HG02642 (cell line): Measurements from ENCODE around the gene SYT11.
A peak's percentile ranks its signal among the peaks of the same experiment; 100 is the strongest.

Experiments used
- ATAC-seq: cut with Tn5 transposase; IDR thresholded peaks from one replicate; pipeline ENCODE4 v1.9.1; 2021; ENCODE audit warnings: mild to moderate bottlenecking; ENCODE audit not compliant: unreplicated experiment, poor library complexity

Gene SYT11

DNA sequence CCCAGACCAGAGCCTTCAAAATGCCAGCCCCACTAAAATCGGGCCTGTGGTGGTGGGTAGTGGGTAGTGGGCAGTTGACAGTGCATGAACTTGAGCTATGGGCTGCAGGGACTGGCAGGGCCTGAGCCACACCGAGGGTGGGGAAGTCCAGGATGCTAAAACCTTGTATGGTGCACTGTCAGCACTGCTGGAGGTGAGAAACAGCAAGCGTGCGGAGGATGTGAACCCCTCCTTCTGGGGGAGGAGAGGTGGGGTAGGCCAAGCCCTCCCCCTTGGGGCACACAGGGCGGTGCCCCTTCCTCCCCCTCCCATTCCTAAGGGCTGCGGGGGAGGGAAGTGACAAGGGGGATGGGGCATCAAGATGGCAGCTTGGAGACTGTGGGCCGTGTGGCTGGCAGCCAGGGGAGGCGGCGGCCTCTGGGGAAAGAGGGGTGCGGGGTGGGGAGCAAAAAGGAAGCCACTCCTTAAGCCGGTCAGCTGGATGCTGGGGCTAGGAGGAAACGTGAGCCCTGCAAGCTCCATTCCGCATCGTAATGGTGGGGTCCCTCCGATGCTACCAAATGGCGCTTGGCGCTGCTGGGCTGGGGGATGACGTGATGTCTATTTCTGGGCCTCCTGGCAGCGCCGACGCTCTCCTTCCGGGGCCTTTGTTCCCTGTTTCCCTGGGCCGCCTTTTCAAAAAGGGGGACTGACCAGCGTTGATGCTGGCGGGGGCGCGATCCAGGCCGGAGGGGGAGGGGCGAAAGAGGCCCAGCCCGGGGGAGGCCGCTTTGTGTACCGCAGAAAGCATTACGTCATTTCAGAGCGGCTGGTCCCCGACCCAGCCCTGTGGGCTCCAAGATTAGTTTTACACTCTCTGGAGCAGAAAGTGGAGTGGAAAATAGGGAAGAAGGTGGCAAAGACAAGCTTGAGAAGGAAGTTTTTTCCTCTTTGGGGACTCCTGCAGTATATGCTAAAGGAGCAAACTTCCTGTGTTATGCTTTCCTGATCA lies 809 bp downstream of the SYT11 start:
- ATAC-seq = peak; percentile 18

DNA sequence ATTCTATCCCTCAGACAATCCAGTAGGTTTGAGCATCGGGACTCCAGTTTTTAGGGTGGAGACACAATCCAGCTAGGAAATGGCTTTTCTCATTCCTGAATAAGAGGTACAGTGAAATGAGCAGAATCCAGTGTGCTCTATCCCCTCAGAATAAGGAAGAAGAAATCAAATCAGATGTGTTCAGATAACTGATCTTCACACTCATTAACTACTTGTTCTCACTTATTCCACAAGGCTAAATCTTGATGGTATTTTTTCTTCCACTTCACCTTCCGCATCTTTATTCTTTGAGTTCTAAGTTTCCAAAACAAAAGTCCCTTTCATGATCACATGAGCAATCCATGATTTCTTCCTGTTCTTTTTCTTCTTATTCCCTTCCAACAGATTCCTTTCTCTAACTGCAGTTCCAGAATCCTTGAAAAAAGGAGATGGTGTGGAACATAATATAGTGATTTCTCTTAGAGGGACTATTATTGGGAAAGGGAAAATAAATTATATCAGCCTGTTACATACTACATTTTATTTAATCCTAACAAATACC lies 1.7 kb downstream of the SYT11 start:
- ATAC-seq = no peak

GRCh38 chr1:155861896-155862295 lies 2.5 kb downstream of the SYT11 start:
- ATAC-seq = no peak

DNA sequence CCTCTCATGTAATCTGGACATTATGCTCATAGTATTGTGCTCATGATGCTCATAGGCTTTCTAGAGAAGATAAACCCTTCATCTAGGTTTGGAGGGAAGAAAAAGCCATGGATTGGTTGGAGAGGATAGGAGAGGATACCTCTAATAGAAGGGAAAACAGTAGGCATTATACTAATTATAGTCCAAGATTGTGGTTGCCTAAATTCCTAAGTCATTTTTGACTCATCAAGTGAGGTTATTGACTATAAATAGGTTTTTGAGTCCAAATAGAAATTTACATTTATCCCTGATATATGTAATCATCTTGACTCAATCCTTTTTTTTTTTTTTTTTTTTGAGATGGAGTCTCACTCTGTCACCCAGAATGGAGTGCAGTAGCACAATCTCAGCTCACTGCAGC lies 5.0 kb downstream of the SYT11 start:
- no peak for ATAC-seq

- no peak for ATAC-seq
Measured at GRCh38 chr1:155867766-155868165, 8.4 kb downstream of the SYT11 start.

DNA sequence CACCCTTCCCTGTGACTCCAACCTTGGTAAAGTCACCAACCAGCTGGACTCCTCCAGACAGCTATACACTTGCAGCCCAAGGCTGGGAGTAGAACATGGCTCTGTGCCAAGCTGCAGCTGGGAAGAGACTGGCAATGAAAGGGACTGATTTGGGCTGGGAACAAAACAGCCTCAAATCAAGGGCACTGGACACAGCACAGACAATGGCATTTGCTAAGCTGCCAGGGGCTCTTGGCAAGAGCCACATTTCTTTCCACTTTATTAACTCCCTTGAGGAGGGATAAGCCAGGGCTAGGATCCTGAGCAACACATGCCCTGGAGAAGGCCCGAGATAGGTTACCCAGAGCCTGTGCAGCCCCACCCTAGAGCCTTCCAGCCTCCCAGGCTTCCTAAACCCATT lies 12.0 kb downstream of the SYT11 start:
- ATAC-seq = no peak

- ATAC-seq = no peak
Measured at GRCh38 chr1:155872527-155872926, 13.2 kb downstream of the SYT11 start.

- no peak for ATAC-seq
Measured at GRCh38 chr1:155873860-155874259, 14.5 kb downstream of the SYT11 start.

DNA sequence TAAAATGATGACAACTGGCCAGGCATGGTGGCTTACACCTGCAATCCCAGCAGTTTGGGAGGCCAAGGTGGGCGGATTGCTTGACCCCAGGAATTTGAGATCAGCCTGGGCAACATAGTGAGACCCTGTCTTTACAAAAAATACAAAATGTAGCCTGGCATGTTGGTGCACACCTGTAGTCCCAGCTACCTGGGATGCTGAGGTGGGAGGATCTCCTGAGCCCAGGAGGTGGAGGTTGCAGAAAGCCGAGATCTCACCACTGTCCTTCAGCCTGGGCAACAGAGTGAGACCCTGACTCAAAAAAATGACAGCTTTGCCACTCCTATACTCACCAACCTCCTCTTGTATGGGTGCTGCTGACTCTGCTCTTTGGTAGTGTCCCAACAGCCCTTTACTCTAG lies 18.6 kb downstream of the SYT11 start:
- no peak for ATAC-seq

GRCh38 chr1:155880251-155880650 lies 20.9 kb downstream of the SYT11 start:
- ATAC-seq = no peak

DNA sequence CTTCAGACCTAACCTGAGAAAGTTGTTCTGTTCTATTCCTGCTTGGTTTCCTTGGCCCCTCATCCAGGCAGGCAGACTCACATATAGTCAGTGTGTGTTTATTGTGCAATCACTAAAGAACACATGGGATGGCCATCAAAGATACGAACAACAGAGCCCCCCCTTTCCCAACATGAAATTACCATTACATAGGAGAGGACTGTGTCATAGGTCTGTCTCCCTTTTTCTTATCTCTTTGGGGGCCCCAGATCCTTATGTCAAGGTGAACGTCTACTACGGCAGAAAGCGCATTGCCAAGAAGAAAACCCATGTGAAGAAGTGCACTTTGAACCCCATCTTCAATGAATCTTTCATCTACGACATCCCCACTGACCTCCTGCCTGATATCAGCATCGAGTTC lies 21.6 kb downstream of the SYT11 start:
- no peak for ATAC-seq

DNA sequence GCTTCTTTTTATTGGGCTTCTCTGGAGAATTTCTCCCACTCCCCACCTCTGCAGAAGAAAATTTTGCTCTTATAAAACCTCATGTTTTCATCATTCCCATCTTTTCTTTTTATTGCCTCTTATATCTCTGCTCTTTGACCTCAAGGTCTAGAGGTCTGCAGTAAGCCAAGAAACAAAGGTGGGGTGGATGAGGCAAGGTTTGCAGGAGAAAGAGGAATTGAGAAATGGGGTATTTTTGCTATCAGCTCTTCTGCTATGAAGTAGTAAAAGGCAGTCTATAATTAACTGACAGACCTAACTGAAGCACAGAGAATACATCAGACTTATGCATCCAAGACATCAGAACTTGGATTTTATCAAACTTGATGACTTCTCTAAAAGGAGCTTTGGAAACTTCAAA lies 22.9 kb downstream of the SYT11 start:
- no peak for ATAC-seq

DNA sequence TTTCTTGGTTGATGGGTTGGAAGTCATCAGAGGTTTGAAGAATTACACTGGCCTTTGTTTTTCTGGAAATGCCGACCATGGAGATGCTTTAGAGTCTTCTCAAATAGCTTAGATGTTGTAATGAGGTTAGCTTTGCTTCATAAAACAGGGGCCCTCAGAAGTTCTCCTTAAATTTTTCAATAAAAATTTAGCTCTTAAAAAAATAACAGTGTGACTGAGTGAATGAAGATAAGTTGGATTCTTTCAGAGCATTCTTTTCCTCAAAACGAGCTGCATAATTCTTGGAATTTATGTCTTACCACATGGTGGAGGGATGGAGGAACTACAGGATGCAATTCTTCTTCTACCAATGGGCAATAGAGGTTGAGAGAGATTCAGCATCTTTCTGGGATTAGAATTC lies 23.4 kb downstream of the SYT11 start:
- ATAC-seq = no peak

- no peak for ATAC-seq
Measured at GRCh38 chr1:155884031-155884960, 24.9 kb downstream of the SYT11 start.

DNA sequence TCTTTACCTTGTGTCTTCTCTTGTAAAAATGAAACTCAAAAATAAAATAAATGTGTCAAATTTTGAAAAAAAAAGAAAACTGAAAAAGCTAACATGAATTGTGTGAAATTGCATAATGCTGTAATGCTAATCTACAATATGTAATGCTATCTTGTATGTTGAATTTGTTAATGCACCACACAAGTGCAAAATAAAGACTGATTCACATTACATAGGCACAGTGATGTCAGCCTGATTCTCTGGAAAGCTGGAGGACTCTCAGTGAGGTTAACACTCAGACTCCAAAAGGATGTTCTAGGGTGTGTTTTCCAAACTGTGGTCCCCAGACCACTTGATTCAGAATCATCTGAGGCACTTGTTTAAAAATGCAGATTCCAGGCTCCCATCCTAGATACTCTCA lies 25.6 kb downstream of the SYT11 start:
- no peak for ATAC-seq

DNA sequence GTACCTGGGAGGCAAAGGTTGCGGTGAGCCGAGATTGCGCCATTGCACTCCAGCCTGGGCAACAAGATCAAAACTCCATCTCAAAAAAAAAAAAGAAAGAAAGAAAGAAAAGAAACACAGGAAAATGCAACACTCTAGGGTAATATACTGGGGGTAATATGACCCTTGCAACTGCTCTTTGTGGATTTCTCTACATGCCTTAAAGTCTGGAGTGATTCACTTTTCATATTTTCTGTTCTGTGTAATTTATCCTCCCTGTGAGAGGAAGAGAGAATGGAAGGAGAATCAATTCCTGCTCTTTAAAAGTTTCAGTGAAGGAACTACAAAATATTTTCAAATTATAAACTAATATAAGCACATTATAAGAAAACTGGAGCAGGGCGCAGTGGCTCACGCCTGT lies 29.1 kb downstream of the SYT11 start:
- no peak for ATAC-seq

- ATAC-seq = no peak
Measured at GRCh38 chr1:155889566-155889965, 30.2 kb downstream of the SYT11 start.

DNA sequence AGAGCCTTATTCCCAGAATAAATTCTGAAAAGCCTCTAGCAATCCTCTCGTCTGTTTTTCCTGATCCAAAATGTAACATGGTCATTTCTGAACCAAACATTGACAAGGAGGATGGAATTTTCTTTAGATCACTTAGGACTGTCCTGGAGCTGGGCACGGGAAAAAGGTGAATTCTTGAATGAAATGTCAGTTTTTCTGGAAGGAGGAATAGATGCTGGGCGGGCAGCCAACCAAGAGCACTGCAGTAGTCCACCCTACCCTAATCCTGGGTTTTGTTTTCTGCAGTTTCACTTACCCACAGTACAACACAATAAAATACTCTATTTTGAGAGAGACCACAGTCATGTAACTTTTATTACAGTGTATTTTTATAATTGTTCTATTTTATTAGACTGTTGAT lies 30.9 kb downstream of the SYT11 start:
- no peak for ATAC-seq

GRCh38 chr1:155892796-155893195 lies 33.4 kb downstream of the SYT11 start:
- ATAC-seq = no peak

- ATAC-seq = no peak
Measured at GRCh38 chr1:155893389-155894142, 34.2 kb downstream of the SYT11 start.
